DMS53 (cell line): ENCODE data around the gene POU1F1.
"Not testable (repeated sequence)": the region's sequence is repeated elsewhere in the genome, so short reads cannot be mapped to it uniquely, and the experiment has no call there.

Experiments used
- DNase-seq: peaks from one replicate; lab custom pipeline; 2025; lab: John Stamatoyannopoulos, UW

POU1F1 gene, protein sequence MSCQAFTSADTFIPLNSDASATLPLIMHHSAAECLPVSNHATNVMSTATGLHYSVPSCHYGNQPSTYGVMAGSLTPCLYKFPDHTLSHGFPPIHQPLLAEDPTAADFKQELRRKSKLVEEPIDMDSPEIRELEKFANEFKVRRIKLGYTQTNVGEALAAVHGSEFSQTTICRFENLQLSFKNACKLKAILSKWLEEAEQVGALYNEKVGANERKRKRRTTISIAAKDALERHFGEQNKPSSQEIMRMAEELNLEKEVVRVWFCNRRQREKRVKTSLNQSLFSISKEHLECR

DNA sequence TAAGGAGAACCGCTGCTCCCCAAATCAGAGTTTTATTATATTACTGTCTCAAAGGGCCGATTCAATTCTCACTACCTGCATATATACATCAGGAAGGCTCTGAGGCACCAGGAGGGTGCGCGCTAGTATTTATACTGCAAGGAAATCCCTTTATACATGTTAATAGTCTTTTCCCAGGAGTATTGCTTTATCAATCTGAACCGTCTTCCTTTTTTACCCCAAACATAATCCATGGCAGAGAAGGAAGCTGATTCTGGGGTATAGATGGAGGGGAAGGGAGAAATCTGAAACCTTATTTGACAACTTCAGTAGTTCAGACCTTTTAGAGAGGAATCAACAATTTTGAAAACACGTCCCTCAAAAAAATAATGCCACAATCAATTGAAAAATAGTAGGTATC, at the start of gene POU1F1:
TSS of gene POU1F1 (minus strand) at position 101 of the 400 bp plus-strand sequence. CDS start 122 bp downstream, outside the sequence.
- no peak for DNase-seq

DNA sequence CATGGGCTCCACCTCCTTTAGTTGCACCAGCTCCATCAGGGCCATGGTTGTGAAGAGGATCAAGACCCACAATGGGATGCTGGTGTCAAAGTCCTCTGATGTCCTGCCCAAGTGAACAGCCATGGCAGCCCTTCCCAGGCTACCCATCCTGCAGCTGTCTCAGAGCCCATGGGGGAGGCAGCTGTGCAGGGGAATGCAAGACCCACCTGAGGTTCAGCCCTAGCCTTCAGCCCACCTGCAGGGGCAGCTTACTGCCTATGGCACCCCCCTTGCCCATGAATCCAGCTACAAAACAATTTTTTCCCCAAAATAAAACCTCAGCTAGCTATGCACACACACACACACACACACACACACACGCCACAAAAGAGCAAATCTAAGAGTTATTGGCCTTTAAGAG, 48.2 kb upstream of the POU1F1 start:
- no peak for DNase-seq

DNA sequence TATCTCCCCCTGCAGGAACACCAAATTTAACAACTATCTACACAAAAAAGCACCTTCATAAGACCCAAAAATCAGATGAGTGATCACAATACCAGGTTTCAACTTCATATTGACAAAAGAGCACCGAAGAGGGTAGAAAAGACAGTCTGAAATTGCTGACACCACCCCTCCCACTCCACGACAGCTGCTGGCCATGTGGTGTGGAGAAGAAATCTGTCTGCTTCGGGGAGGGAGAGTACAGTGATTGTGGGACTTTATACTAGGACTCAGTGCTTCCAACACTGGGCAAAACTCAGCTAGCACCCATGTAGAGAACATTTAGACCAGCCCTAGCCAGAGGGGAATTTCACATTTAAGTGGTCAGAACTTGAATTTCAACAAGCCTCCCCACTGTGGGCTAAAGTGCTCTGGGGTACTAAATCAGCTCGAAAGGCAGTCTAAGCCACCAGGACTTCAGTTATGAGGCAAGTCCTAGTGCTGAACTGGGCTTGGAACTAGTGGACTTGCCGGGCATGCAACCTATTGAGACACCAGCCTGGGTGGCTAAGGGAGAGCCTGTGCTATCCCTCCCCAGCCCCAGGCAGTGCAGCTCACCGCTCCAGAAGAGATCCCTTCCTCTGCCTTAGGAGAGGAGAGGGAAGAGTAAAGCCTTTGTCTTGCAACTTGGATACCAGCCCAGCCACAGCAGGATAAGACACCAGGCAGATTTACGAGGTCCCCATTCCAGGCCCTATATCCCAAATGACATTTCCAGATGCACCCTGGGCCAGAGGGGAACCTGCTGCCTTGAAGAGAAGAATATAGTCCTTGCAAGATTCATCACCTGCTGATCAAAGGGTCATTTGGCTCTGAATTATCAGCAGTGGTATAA, 44.6 kb upstream of the POU1F1 start:
- DNase-seq = no peak

DNA sequence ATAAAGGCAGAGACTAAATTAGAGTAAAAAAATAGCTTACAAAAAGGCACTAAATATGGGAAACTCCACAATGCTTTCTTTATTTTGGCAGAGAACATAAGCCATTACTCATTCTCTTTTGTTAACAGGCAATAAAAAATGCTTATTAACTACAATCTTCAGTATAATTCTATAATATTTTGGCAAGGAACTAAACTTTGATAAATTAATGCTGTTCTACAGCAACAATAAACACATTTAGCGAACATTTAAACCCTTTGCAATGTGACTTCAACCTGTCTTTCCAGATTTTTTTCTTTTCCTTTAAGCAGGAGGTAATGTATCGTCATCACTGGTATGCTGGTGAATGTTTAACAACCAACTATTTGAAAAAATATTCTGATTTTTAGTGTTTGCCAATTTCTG, 42.2 kb upstream of the POU1F1 start:
- DNase-seq = peak; percentile 1

DNA sequence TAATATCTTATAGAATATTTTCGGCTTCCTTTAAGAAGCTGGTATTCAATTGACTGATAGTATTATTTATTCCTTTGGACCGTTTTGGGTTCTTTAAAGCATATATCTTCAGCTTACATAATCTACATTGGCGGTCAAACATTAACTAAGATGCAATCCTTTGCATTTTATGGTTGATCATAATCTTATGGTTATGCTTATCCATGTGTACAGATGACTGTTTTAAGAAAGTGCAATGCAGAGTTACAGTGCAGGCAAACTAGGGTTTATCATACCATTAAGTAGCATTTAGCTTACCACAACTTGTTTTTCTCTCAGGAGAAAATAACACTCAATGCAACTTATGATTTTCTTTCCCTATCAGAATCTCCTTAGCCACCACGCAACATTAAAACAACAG, 41.4 kb upstream of the POU1F1 start:
- no peak for DNase-seq

DNA sequence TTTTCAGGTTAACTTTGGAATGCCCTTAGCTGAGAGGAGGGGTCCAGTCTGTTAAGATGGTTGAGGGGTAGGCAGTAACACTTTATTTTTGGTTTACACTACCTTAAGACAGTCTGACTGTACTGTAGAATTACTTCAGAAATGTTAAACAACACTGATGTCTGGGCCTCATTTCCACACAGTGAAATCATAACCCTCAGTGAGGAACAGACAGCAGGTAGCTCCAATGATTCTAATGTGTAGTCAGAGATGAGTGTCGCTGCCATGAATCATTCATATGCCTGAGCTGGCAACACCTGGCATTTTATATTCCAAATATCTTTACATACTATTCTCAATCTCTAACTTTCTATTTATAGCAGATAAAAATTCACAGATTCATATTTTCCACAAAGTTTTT, 37.3 kb upstream of the POU1F1 start:
- DNase-seq = no peak

DNA sequence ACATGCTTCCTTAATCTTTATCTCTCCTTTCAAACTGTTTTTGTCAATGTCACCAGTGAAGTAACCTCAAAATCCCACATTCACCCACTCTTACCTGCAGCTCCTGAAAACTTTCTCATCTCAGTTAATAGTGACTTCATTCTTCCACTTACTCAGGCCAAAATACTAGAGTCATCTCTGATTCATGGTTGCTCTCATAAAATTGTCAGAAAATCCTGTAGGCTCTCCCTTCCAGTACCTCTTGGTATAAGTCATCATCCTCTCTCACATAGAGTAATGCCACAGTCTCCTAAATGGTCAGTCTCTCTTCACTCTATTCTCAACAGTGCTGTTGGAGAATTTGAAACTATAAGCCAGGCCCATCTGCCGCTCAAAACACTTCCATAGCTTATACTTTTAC, 34.9 kb upstream of the POU1F1 start:
- no peak for DNase-seq

DNA sequence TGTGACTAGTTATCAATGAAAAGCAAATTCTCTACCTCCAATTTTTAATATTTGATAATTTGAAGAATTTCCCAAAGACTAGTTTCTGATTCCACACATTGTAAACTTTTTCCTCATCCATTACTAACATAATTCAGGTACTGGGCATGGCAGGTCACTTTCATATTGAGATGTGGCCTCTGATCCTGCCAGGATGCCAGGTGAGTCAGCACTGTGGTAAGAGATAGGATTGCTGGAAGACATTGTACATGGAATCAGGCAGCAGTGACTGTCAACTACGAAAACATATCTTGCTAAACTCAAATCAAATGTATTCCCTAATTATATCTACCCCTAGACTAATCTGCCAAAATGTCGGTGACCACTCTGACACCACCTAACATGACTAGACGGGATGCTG, 33.2 kb upstream of the POU1F1 start:
- peak; percentile 4 for DNase-seq

DNA sequence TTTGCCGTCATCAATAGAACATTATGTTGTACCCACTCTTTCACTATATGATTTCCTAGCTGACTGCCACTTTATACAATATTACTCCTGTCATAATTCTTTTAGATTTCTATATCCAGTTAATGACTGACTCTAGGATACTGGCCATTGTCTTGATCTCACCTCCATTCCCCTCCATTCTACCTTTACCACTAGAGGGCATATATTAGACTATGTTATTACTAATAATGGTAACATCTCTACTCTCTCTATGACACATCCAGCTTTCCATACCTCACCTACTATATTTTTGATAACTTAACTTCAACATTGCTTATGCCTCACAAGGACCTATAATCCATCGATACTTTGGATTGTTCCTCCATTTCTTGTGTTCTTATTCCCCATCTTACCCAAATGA, 31.4 kb upstream of the POU1F1 start:
- peak; percentile 17 for DNase-seq

DNA sequence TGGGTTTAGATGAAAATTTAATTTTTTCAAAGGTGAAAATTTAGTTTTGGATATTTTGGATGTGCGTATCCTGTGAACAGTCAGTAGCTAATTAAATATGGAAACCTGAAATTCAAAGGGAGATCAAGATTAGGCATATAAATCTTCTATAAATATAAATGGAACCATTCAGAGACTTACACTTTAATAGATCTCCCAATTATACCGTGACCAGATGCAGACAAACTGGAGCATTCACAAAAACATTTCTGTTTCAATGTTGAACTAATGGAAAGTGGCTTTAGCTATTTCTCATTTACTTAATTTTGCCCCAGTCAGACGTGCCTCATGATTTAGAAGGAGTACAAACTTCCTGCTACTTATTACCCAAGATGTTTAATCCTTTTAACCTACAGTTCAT, 29.1 kb upstream of the POU1F1 start:
- DNase-seq = no peak

DNA sequence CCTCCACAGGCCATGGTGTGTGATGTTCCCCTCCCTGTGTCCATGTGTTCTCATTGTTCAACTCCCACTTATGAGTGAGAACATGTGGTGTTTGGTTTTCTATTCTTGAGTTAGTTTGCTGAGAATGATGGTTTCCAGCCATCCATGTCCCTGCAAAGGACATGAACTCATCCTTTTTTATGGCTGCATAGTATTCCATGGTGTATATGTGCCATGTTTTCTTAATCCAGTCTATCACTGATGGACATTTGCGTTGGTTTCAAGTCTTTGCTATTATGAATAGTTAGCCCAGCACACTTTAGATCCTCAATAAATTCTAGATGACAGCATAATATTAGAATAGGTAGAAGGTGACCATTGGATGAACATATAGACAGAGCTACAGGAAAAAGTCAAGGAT, 28.6 kb upstream of the POU1F1 start:
- DNase-seq = not testable (repeated sequence)

DNA sequence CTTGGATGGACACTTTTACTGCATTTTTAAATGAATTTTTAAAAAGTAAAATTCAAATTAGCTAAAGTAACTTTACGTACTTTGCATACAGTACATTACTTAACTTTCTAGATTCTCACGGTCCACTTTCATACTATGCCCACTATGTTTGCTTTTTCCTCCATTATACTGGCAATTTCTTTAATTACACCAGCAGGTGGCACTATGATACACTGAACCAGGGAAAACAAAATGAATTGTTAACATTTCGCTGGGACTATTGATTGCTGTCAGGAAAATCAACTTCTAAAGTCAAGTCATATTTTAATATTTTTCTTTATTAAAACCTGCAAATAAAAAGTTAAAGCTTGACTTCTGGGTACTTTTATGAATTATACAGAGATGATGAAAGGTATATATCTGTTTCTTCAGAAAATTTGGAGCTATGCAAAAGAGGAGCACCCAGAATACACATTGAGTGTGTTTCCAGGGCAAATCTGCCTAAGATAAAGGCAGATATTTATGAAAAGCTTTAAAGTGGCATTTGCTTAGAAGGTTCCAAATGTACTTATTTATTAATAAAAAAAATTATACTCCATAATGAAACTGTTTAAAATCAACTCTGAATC, 21.8 kb upstream of the POU1F1 start:
- DNase-seq = peak; percentile 33

DNA sequence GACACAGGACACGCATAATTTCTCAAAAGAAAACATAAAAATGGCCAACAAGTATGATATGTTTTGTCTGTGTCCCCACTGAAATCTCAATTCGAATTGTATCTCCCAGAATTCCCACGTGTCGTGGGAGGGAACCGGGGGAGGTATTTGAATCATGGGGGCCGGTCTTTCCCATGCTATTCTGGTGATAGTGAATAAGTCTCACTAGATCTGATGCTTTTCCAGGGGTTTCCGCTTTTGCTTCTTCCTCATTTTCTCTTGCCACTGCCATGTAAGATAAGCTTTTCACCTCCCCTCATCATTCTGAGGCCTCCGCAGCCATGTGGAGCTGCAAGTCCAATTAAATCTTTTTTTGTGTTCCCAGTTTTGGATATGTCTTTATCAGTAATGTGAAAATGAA, 12.1 kb upstream of the POU1F1 start:
- DNase-seq = no peak

DNA sequence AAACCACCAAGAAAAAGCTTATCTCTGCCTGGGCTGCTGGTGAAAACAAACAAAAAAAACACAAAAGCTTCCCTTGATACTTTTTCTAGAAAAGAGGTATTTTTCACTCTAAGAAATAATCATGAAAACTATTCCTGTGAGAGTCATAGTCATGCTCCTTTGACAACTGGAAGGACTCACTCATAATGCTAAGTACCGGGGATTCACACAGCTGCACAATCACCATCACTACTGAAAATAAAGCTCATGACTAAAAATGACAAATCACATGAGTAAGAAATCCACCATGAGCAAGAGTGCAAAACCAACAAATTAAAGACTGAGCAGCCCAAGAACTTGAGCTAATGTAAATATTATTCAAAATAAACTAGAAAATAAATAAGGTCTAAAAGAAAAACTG, 10.6 kb upstream of the POU1F1 start:
- DNase-seq = peak; percentile 0

DNA sequence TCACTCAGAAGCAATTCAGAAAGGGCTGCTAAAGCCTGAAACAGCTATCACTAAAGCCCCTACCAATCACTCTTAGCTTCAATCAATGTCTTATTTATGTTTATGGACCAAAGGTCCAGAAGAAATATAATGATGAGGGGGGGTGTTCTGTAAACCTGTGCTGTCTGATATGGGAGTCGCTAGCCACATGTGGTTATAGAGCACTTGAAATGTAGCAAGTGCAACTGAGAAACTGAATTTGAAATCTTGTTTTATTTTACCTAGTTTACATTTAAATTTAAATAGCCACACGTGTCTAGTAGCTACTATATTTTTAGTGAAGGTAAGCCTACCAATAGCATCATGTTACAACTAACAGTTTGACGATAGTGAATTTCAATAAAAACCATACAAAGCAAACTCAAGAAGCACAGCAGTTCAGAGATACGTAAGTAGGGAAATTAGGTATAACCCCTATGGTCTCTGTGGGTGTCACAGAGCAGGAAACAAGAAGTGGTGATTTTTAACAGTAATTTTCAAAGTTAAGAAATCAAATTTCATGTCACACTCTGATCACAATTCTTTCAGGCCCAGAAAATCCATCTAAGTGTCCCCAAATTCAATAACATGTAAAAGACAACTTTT, 3.6 kb downstream of the POU1F1 start:
- no peak for DNase-seq

DNA sequence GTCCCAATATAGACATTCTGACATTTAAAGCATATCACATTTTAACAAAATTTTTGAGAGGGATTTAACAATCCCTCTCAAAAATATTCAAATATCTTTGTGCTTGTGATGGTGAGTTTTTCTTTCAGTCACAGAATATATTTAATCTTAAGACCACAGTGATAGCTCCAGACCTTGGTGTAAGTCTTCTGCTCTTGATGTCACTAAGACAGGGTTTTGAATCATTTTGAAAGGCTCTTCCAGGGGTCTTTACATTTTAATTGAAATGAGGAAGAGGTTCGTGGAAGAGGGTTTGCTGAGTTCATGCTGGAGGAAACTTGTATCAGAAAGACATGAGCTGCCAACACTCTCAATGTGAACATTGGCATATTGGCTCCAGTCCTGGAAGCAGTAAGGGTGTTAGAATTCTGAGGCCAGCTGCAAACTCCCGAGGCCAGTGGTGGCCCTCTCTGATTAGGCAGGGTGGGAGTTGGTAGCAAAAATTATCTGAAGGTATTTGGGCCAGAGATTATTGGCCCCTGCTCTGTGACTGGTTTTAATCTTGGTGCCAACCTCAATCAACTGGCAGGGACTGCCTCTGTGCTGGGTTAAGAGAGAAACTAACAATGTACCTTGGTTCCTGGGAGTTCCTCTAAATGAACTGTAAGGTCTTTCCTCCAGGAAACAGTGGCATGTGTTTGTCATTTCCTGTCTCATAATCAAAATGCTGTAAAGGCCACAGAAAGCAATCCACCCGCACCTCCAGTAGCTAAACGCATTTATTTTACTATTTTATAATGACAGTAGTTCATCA, 5.3 kb downstream of the POU1F1 start:
- no peak for DNase-seq

DNA sequence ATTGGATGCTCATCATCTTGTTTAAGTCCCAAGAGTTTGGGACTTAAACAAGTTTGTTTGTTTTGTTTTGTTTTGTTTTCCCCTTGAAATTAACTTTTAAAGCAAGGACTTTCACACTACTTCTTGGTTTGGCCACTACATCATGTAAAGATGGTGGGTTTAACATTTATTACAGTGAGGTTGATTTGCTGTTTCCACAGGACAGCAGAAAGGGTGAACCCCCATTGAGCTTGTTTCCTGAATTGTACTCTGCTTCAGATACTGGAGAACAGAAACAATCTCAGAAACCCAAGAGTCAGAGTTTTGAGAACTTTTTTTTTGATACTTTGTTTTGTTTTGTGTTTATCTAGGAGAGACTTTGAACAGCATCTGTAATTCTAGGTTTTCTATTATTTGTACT, 6.7 kb downstream of the POU1F1 start:
- no peak for DNase-seq

DNA sequence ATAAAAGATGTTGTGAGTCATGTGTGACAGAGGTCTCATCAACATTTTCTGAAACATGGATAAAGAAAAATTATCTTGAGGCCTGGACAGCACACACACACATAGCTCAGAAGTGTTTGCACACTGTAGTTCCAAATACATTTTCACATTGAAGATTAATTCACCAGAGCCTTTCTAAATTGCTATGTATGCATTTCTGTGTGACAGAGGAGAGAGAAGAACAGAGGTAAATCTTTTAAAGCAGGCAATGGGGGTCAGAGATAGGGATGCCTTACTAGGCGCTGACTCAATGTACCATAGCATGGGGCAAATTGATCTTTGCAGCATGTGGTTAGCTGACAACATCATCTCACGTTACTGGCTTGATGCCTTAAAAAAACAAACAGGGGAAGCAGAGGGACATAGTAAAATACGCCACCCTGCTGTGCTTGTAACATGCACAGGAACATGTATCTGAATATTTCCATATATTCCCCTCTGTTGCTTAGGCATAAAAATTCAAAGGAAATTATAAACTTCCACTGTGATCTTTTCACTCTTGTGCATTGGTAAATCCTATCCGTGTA, 7.7 kb downstream of the POU1F1 start:
- no peak for DNase-seq

DNA sequence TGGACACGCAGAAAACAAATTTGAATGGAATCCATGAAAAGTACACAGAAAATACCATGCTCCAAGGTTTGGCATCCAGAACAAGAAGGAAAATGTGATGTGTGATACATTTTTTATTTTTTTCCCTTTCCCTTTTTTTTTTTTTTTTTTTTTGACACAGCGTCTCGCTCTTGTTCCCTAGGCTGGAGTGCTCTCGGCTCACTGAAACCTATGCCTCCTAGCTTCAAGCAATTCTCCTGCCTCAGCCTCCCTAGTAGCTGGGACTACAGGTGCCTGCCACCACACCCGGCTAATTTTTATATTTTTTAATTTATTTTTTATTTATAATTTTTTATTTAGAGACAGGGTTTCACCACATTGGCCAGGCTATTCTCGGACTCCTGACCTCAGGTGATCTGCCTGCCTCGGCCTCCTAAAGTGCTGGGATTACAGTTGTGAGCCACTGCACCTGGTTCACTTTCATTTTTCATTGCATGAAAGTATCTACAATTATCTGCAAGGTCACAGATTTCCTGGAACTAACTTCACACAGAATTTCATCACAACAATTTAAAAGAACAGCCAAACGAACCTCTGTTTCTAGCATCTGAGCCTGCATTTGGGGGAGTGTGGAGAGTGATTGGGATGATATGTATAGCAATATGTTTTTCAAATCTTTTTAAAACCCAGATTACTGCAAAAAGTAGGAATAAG, 8.3 kb downstream of the POU1F1 start:
- DNase-seq = no peak

DNA sequence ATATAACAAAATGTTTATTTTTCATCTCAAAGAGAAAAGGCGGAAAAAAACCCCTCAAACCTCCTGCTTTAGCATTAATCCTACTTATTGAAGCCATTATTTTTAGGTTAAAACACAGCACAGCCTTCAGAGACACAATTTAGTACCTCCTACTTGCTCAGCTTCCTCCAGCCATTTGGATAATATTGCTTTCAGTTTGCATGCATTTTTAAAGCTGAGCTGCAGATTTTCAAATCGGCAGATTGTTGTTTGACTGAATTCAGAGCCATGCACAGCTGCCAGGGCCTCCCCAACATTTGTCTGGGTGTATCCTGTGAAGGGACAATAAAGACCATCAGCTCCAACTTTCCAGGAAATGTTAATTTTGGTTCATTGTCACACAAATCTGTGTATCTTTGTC, 14.5 kb downstream of the POU1F1 start:
- DNase-seq = no peak

DNA sequence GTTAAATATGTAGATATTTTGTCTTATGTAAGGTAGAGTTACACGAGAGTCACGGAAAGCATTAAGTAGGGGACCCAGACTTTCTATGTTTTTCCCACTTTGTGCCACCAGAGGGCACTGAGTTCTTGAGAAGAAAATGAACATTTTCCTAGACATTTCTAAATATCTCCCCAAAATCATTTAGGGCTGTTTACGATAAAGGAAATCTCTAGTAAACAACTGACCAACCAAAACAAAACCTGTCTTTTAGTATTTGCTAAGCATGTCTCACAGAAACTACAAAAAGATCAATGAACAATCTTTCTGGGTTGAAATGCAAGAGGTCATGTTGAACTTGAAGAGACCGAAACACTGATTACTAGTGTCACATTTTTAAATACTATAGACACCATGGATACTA, 16.1 kb downstream of the POU1F1 start:
- peak; percentile 59 for DNase-seq
